NCI-H187 (cell line): ENCODE data around the gene MFN2.

ENCODE experiments used
- DNase-seq, 2 experiments: peaks; one replicate each; lab custom pipeline; 2025; lab: John Stamatoyannopoulos, UW

The MFN2 gene

GRCh38 chr1:11960715-11961114, 19.5 kb upstream of the MFN2 start:
- DNase-seq: no peak

GRCh38 chr1:11961230-11961629, 19.0 kb upstream of the MFN2 start:
- DNase-seq: no peak

GRCh38 chr1:11963622-11964021, 16.6 kb upstream of the MFN2 start:
- no peak for DNase-seq

DNA sequence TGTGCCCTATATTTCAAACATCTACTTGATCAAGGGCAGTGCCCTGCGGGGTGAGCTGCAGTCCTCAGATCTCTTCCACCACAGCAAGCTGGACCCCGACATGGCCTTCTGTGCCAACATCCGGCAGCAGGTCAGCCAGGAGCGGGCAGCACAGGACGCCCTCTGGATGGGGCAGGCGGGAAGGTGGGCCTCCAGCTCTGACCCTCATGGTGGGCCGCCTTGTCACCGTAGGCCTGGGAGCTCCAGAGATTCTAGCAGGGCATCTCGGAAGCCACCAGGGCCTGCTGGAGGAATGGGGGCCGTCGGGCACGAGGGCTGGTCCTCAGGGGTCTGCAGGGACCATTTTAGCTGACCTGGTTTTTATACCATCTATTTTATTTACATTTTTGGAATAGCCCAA, 15.6 kb upstream of the MFN2 start:
- DNase-seq: no peak

DNA sequence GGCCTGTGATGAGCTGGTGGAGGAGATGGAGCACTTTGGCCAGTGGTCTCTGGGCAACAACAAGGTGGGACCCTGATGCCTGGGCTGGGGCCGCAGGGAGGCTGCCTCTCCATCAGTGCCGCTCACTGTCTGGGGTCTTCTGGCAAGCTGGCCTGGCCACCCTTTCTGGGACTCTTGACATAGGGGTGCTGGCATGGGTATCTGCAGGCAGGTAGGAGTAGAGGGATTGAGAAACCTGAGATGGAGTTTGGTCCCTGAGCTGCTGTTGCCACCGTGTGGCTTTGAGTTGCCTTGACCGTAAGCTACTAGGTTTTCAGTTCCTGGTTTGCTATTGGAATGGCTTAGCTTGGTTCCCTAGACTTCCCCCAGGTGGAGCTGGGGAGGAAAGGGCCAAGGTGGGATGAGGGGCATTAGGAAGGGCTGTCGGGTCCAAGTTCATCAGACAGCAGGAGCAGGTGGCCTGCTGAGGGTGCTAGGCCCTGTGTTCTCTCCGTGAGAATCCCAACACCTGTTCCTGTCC, 13.2 kb upstream of the MFN2 start:
- peak; percentile 14 to 24 for DNase-seq

- no peak for DNase-seq
These were observed 9.6 kb upstream of the MFN2 start for GRCh38 chr1:11970441-11971185.

DNA sequence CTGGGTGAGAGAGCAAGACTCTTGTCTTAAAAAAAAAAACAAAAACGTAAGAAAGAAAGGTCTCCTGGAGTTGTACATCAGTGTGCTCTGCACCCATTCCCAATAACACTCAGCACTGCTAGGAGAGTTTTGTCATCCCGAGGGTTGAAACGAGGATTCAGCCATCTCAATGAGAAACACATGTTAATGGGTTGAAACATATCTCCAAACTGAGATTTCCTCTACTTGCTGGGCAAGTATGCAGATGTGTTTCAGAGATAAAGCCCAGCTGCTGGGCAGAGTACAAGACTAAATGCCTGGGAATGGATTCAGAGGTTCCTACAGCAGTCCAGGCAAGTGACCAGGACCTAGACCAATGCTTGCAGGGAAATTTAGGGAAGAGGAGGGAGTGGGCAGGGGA, 2.6 kb upstream of the MFN2 start:
- no peak for DNase-seq

- no peak for DNase-seq
These were observed 1.9 kb upstream of the MFN2 start for GRCh38 chr1:11978301-11978700.

DNA sequence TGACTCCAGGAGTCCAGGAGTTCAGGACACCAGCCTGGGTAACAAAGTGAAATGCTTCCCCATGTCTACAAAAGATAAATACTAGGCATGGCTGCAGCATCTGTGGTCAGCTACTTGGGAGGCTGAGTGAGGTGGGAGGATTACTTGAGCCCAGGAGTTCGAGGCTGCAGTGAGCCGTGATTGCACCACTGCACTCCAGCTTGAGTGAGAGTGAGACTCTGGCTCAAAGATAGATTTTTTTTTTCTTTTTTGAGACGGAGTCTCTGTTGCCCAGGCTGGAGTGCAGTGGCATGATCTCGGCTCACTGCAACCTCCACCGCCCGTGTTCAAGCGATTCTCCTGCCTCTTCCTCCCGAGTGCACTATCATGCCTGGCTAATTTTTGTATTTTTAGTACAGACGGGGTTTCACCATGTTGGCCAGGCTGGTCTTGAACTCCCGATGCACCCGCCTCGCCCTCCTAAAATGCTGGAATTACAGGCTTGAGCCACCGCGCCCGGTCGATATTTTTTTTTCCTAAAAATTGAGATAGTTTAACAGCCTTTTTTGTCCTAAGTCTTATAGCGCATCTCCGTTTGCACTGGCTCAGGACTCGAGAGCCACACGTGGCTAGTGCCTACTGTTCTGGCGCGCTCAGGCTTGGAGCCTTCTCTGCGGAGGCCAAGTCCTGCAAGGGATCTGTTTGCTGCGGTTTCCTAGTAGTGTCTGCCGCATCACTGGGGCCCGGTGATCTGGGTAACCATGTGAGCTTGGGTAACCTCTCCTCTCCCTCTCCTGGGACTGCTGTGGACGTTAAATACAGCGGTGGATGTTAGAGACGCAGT, 1.0 kb upstream of the MFN2 start:
- peak in 1 of 2 experiments; percentile 49 for DNase-seq

GRCh38 chr1:11980676-11980972, 380 bp downstream of the MFN2 start:
- no peak for DNase-seq

GRCh38 chr1:11981378-11982009, 1.2 kb downstream of the MFN2 start:
- no peak for DNase-seq

DNA sequence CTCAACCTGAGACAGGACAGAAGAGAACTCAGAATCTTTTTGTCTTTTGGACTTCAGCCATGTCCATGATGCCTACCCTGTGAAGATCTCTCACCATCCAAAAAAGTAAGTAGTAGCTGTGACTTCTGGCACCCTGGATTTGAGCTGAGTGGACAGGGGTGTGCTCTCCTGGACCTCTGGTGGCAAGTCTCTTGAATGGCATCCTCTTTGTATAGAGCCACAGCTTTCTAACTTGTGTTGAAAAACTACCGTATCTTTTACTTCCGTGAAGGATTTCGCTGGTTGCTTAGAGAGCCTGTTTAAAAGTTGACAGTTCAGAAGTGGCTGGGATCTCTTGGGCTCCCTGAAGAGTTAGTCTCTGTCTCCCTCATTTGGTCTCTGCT, 1.8 kb downstream of the MFN2 start:
- no peak for DNase-seq

GRCh38 chr1:11984121-11984520, 3.9 kb downstream of the MFN2 start:
- DNase-seq: no peak

DNA sequence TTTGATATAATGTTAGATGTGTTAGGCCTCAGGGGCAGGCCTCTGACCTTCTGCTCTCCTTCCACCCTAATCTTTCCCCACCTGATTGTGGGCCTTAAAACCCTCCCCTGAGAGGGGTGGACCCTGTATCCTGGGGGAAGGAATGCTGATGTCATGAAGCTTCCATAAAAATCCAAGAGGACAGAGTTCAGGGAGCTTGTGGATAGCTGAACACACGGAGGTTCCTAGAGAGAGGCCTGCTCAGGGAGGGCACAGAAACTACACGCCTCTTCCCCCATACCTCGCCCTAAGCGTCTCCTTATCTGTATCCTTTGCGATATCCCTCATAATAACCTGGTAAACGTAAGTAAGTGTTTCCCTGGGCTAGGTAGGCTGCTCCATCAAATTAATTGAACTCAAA, 4.3 kb downstream of the MFN2 start:
- no peak for DNase-seq

DNA sequence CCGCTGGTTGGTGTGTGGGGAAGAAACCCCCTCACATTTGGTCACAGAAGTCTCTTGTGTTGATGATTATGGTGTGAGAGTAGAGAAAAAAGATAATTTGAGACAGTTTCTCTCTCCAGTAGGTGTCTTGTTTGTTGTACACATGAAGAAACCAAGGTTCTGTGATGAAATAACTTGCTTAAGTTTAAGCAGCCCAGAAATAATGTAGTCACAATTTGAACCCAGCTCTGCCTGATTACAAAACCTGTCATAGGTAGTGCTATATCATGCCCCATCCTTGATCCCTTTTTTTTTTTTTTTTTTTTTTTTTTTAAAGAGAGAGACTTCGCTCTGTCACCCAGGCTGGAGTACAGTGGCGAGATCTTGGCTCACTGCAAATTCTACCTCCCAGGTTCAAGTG, 4.9 kb downstream of the MFN2 start:
- no peak for DNase-seq

DNA sequence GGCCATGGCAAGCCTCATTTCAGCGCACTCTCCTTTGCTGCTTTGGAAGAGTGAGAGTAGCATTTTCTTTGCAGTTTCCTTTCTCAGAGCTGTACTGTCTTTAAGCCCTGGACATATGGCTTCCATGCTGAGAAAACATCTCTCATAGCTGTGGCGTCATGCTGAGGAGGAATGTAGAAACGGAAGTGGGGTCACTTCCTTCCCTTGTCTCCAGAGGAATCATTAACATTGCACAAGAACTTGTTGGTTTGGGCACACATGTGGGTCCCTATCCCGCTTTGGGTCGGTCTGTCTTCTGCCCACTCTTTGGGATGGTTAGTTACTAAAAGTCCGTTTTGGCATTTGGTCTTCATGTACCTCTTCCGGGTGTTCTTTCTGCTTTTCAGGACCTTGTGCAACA, 5.6 kb downstream of the MFN2 start:
- DNase-seq: no peak

- no peak for DNase-seq
These were observed 9.4 kb downstream of the MFN2 start for GRCh38 chr1:11989669-11990068.

GRCh38 chr1:11990303-11991032, 10.2 kb downstream of the MFN2 start:
- no peak for DNase-seq

- DNase-seq: no peak
These were observed 11.9 kb downstream of the MFN2 start for GRCh38 chr1:11991969-11992676.

DNA sequence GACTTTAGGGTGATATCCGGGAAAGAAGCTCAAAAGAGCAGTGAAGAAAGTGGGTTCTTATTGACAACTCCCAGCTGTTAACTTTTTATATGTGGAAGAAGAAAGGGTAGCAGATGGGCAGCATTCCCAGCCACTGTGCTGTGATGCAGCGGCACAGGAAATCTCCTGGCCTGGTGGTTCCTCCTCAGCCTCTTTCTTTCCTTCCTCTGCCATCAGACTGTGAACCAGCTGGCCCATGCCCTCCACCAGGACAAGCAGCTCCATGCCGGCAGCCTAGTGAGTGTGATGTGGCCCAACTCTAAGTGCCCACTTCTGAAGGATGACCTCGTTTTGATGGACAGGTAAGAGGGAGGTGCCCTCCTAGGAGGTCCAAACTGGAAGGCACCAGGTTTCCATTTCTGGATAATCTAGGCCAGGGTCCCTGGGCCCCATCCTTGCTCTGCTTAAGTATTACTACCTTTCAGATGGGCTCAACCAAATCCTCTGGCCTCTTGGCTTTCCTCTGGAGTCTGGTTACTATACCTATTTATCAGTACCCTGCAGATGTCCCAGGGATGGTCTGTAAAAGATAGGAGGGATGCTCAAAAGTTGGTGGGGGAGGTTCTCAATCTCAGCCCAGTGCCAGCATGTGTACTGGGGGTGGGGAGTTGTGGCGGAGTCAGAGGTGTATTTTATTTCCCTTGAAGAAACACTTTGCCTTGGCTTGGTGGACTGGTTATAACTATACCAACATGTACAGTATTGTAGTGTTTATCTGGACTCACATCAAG, 17.0 kb downstream of the MFN2 start:
- no peak for DNase-seq

GRCh38 chr1:11998636-11999035, 18.4 kb downstream of the MFN2 start:
- DNase-seq: no peak
